ENCODE data around the gene BICC1. TPM values are rescaled to one million over a fixed set of nuclear protein-coding genes. Genes with fewer than 3 reads are reported as not detected.

BICC1 gene
- total RNA-seq, 1 experiment from 2014 or later = not detected

- Histone ChIP-seq H3K9me2 (ENCODE audit: insufficient read depth) (no peaks in the 10 kb centered on the region), H2AFZ (ENCODE audit: low read depth, low read length, poor library complexity, severe bottlenecking) (no peak overlapping the region), H3K4me3 (replicated peaks in 1 of 2; ENCODE audit: low read depth in 1 of 2, low read length in 2 of 2) (no peak overlapping the region), H3K27me3 (ENCODE audit: insufficient read depth, low read length) (0 out of 2 replicates have a peak, but pooled peaks cover 7% of the 10 kb centered on the region), H3K36me3 (ENCODE audit: control insufficient read depth in 1 of 2, insufficient read depth in 2 of 2, low read length in 2 of 2) (no peaks in the 10 kb centered on the region), H4K20me1 (ENCODE audit: insufficient read depth) (no peaks in the 10 kb centered on the region), H3K27ac (ENCODE audit: low read depth, low read length) (no peak overlapping the region), H3K4me1 (ENCODE audit: control insufficient read depth in 1 of 2, insufficient read depth in 2 of 2, low read length in 2 of 2) (no peaks in the 10 kb centered on the region), H3K4me2 (ENCODE audit: low read length) (no peak overlapping the region), H3K79me2 (ENCODE audit: insufficient read depth, low read length) (no peaks in the 10 kb centered on the region), H3K9me3 (ENCODE audit: control insufficient read depth in 1 of 2, insufficient read depth in 1 of 2, low read depth in 1 of 2, low read length in 2 of 2) (no peaks in the 10 kb centered on the region), H3K9ac (ENCODE audit: low read length) (no peak overlapping the region)
- no peak for ATAC-seq
- BruUV-seq (replicated peaks) = no TSS peak
- ChIA-PET POLR2A (no interaction called here), CTCF (no interaction called here), RAD21 (ENCODE audit: low non-redundant PET in 1 of 2, low total read pairs in 2 of 2, uncharacterized antibody in 2 of 2, unreplicated experiment in 2 of 2) (no interaction called here)
- TF ChIP-seq CEBPB (IDR thresholded peaks at IDR 0.05; ENCODE audit: low read depth) (no peak), JUND (IDR thresholded peaks at IDR 0.05) (no peak), TCF7L2 (IDR thresholded peaks at IDR 0.05; ENCODE audit: borderline replicate concordance, extremely low read depth, insufficient read depth, insufficient read length) (no peak), ZBTB33 (IDR thresholded peaks at IDR 0.05; ENCODE audit: extremely low read depth, insufficient replicate concordance, low read length) (no peak), FOSL1 (IDR thresholded peaks at IDR 0.05; ENCODE audit: low read depth) (no peak), POLR2A (IDR thresholded peaks at IDR 0.05; ENCODE audit: borderline replicate concordance, extremely low read depth, insufficient read depth, insufficient read length) (no peak), SRF (IDR thresholded peaks at IDR 0.05; ENCODE audit: low read depth) (no peak), ZFX (IDR thresholded peaks at IDR 0.05) (no peak), SIN3A (IDR thresholded peaks at IDR 0.05; ENCODE audit: low read depth) (no peak), ATF3 (IDR thresholded peaks at IDR 0.05) (no peak), POLR2AphosphoS5 (IDR thresholded peaks at IDR 0.05; ENCODE audit: low read depth, low read length) (no peak), ZNF274 (IDR thresholded peaks at IDR 0.05; ENCODE audit: low read depth, low read length) (no peak)
- DNase-seq (ENCODE audit: low read depth, low spot score) = no peak
- intact Hi-C loops (cut with micrococcal nuclease) = no loop called here
Measured at GRCh38 chr10:58560068-58560467, 47.4 kb downstream of the BICC1 start.
